ENCODE results near the gene OMA1. TPM values are rescaled to one million over a fixed set of nuclear protein-coding genes. Genes with fewer than 3 reads are reported as not detected.

OMA1 gene
- total RNA-seq, 1 experiment from 2014 or later, result 51.2 TPM

Other genes starting within 250 kb of the OMA1 start
- gene TACSTD2, start 30.5 kb upstream of the OMA1 start, total RNA-seq (2014; rRNA removed; shearing (Covaris generic)), result not detected in 2 replicates
- 21.5 and 22.1 TPM in 2 replicates for gene MYSM1, start 153.3 kb upstream of the OMA1 start, total RNA-seq (2014; rRNA removed; shearing (Covaris generic))
- 4.1 and 5.4 TPM in 2 replicates for gene JUN, start 237.3 kb upstream of the OMA1 start, total RNA-seq (2014; rRNA removed; shearing (Covaris generic))

Measured in SK-MEL-5 (cell line).